CD4-positive, alpha-beta T cell treated with Interleukin-4 for 4 hours (primary cell): ENCODE measurements around the gene CBR1.

Source experiments
- DNase-seq: peaks from one replicate; pipeline ENCODE4 v3.0.0-alpha.2; 2020

The CBR1 gene

DNA sequence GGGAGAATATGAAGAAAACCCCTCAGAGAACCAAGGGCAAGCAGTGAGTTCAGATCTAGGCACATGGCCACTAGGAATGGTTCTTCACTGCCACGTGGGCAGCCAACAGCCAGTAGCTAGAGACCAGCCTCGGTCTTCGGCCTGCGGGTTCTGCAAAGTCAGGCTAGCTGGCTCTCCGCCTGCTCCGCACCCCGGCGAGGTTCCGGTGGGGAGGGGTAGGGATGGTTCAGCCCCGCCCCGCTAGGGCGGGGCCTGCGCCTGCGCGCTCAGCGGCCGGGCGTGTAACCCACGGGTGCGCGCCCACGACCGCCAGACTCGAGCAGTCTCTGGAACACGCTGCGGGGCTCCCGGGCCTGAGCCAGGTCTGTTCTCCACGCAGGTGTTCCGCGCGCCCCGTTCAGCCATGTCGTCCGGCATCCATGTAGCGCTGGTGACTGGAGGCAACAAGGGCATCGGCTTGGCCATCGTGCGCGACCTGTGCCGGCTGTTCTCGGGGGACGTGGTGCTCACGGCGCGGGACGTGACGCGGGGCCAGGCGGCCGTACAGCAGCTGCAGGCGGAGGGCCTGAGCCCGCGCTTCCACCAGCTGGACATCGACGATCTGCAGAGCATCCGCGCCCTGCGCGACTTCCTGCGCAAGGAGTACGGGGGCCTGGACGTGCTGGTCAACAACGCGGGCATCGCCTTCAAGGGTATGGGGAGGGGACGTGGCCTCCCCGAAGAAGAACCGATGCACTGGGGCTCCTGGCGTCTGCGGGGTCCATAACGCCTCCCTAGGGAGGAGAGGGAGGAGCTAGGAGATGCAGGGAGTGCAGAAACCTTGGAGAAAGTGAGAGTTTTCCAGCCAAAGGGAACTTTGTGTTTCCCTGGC is at the start of gene CBR1:
Gene CBR1, plus strand, starts transcription at position 312 of the 871 bp plus-strand sequence. Its CDS starts 92 bp downstream, at position 404.
- DNase-seq: peak; percentile 92

DNA sequence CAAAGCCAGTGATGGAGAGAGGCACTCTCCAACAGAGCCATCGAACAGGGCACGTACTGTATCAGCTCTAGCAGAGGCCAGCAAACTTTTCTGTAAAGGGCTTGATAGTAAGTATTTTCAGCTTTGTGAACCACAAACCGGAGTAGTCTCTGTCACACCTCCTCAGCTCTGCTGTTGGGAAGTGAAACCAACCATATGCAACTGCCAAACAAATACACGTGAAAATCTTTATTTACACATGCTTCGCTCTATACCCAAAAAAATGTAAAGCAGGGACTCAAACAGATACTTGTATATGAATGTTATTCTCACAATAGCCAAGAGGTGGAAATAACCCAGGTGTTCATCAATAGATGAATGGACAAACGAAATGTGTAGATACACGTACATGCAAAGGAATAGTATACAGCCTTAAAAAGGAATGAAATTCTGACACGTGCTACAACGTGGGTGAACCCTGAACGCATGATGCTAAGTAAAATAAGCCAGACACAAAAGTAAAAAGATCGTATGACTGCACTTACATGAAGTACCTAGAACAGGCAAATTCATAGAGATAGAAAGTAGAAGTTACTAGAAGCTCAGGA is 48.5 kb upstream of the CBR1 start:
- DNase-seq: no peak

DNA sequence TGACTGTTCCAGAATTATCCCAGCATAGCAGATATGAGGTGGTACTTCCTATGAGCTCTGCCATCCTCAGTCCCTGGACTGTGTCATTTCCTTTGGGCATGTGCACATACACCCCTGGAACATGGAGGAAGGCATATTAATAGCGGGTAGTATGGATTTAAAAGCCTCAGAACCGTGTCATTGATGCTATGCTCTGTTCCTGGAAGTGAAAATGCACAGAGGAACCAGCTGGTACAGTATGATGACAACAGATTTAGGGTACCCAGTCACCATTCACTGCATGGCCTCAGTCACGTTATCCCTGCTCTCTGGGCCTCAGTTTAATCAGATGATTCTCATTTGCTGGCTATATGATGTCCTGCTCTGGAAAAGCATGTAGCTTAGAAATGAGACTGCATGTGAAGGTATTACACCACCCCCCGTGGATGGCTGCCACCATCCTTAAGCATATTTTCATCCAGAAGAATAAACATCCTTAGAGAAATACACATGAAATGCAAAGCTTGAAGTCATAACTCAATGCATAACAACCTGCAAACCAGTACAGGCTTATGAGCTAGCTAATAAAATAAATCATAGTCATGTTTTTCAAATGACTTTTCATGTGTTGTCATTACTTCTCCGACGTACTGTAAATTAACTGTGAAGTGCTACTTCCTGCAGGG is 47.3 kb upstream of the CBR1 start:
- DNase-seq: no peak

DNA sequence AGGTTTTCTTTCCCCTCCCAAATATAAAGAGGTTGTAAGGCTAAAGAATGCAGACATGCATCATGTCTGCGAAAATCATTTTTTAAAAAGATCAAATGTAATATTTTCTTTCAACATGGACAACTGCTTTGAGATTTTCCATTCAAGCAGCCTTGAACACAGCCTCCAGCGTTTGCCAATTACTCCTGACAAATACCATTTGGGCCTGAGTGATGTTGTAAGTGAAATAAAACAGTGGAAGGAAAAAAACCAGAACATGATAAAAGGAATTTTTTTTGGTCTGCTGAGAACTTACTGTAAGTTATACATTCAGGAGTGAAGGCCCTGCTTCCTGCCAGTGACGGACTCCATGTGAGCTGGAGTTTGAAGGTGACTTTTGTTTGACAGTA is 46.7 kb upstream of the CBR1 start:
- DNase-seq: no peak

DNA sequence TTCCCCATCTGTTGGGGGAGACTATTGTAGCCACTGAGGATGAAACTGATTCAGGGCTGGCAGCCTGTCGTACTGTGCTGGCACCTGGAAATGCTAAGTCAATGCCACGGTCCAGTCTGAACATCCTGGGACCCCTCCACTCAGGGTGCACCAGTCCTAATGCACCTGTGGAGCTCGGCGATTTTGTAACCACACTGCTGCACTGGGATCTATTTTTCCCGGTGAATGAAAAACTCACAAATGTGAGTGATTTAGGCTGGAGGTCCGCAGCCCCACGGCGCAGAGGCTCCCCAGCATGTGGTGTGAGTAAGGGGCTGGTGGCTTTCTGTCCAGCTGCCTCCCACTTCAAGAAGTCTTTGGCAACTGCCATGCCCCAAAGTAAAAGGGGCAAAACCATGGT is 45.0 kb upstream of the CBR1 start:
- DNase-seq: no peak

DNA sequence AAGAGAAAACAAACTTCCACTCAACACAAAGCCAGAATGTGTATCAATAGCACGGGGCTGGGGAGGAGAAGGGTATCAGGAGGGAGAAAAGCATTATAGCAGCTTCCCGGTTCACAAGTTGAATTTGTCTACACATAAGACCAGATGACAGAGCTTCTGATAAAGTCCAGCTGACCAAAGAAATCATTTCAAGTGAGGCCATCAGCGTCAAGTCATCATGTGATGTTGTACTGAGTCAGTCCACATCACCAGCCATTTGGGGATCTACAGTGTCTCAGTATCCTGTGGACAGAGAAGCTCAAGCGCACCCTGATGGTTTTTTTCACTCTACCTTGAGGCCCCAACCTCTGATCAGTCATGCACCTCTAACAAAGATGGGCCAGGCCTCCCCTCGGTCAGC is 42.5 kb upstream of the CBR1 start:
- no peak for DNase-seq

DNA sequence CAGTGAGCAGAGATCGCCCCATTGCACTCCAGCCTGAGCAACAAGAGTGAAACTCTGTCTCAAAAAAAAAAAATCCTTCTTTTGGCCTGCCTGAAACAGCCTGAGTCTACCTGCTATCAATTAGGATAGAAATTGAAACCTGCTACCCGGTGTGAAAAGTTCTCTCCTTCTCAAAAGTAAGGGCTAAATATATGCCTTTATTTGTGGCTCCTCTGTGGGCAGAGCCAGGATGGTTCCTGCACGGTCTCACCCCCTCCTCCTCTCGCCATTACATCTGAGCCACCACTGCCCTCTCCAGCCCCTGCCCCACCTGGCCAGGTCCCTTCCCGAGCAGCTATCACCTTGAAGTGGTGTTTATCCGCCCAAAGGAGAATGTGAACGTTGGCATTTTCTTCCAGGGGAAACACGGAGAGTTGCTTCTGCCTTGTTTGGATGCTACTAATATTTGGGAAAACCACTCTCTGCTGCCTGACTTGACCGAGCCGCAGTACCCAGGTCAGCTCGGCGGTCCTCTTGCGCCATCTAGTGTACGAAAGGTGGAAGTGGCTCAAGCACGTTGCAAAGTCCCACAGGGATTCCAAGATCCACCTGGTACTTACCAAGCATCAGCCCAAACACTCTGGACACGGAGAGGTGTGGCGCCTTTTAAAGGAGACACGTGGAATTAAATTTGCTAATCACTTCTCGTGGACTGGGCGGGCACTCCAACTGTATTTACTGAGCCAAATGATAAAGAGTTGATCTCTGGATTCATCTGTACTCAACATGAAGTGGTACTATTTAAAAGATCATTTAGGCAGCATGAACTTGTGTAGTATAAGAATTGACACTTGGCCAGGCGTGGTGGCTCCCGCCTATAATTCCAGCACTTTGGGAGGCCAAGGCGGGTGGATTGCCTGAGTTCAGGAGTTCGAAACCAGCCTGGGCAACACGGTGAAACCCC is 41.4 kb upstream of the CBR1 start:
- peak; percentile 77 for DNase-seq

DNA sequence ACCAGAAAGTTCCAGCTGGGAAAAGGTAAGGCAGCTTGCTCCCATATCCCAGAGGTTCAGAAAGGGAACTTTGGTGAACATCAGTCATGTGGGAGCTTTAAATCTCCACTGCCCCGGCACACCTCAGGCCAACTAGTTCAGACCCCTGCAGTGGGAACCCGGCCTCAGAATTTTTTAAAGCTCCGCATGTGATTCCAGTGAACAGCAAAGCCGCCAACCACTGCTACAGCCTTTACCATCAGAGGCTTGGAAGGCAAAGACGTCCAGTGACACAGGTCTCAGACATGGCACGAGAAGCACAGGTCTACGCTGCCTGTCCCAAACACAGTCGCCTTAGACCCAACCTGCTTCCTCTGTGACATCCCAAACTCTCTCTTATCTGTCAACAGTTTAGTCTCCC is 40.5 kb upstream of the CBR1 start:
- DNase-seq: no peak

DNA sequence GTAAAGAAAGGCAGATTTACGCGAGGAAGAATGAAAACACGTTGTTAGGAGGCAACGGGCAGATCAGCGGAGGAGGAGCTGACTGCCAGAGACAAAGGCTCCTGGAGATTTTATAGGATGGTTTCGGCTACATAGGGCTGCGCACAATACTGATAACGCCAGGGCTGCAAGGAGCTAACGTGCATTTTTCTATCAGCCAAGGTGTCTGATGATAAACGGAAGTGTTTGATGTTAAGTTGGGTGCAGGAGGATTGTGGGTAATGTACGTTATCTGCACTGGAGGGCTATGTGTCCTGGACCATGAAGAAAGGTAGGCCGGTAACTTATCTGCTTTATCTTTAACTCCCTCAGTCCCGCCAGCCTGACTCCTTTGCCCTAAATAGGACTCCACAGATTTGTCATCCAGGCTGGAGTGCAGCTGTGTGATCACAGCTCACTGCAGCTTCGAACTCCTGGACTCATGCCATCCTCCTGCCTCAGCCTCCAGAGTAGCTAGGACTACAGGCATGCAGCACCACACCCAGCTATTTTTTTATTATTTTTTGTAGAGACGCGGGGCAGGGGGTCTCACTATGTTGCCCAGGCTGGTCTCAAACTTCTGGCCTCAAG is 39.1 kb upstream of the CBR1 start:
- no peak for DNase-seq

DNA sequence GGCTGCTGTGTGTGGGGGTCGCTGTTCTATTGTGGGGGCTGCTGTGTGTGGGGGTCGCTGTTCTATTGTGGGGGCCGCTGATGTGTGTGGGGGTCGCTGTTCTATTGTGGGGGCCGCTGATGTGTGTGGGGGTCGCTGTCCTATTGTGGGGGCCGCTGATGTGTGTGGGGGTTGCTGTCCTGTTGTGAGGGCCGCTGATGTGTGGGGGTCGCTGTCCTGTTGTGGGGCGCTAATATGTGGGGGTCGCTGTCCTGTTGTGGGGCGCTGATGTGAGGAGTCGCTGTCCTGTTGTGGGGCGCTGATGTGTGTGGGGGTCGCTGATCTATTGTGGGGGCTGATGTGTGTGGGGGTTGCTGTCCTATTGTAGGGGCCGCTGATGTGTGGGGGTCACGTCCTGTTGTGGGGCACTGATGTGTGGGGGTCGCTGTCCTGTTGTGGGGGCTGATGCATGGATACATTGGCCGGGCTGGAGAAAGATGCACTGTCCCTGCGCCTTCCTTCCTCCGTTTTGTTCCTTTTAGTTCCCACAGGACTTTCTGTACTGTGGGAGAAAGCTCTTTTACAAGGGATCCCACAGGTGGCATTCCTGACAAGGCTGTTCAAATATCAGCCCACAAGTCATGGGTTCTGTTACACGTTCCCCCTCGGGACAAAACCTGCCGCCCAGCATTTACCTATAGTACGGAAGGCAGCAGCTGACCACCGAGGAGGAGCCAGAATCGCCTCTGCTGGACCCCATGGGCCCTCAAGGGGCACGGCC is 37.0 kb upstream of the CBR1 start:
- no peak for DNase-seq

DNA sequence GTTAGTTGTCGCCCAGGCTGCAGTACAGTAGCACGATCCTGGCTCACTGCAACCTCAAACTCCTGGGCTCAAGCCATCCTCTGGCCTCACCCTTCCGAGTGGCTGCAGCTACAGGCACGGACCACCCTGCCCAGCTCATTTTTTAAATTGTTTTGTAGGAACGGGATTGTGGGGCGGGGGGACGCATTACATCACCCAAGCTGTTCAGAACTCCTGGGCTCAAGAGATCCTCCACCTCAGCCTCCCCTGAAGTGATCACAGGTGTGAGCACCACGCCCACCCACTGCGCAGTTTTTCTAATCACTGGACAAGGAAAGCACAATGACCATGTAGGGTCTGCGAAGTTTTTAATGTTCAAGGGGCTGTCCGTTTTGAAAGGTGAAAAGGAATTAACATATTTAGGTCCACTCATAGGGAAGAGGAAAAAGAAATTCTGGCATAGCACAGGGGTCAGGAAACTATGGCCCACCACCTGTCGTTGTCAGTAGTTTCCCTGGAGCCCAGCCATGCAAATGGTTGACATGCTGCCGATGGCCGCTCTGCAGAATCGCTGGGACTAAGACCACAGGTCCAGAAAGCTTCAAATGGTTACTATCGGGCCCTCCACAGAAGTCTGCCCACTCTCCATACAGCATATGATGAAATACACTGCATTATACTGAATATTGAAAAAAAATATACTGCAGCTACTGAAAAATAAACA is 35.5 kb upstream of the CBR1 start:
- no peak for DNase-seq

DNA sequence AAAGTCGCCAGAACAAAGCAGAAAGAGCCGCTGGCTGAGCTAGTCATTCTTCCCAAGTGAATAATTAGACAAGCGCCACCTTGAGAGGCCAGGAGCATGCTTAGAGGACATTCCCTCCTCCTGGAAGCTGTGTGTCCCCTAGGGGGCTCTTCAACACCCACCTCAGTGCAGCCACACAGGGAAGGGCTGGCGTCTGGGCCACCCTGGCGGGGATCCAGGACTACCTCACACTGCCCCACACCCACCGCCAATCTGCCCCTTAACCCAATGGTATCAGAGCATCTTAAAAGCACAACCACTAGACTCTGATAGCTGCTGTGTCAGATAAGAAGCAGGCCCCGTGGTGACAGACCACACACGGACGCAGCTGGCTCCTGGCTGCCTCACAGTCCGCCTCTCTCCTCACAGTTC is 34.4 kb upstream of the CBR1 start:
- DNase-seq: no peak

DNA sequence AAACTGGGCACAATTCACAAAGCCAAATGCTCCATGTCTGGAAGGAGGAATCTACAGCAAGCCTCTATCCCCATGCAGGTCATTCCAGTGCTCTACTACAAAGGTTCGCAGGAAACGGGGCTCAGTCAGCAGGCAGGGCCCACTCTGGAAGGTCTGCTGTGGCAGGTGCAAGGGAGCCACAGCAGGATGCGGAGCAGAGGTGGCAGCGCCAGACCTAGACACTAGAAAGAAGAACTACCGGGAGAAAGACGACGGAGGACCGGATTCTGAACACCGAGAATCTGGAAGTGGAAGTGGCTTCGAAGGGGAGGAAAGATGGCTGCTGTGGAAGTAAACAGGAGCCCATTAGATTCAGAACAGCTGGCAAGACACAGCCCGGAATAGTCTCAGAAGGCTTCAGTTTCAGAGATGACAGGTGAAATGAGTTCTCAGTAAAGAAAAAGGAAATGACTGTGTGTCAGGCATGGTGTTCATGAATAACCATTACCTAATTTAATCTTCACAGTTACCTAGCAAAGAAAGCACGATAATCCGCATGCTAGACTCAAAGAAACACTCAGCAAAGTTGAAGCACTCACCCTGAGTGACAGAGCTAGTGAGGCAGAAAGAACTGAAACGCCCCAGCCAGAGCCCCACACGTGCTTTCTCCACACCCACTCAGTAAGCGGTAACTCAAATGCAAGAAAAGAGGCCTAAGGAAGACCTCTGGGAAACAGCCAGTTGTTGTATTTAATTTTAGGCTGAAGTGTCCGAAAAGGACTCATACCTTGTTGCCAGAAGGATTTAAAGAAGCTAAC is 30.9 kb upstream of the CBR1 start:
- DNase-seq: no peak

DNA sequence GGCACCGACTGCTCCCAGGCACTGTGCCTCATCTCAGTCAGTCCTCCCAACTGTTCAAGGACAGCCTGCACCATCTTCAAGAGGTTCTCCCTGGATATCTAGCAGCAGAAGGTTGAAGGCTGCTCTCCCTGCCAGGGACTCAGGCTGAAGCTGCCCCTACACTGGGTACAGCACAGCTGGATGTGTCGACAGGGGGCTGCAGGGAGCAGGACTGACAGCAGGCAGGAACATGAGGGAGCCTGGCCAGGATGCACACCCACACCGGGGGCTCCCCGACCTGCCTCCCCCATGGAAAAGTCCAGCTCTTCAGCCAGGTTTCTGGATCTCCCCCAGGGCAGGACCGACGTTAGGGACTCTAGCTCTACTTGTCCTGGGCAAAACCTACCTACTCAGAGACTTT is 30.0 kb upstream of the CBR1 start:
- DNase-seq: no peak

DNA sequence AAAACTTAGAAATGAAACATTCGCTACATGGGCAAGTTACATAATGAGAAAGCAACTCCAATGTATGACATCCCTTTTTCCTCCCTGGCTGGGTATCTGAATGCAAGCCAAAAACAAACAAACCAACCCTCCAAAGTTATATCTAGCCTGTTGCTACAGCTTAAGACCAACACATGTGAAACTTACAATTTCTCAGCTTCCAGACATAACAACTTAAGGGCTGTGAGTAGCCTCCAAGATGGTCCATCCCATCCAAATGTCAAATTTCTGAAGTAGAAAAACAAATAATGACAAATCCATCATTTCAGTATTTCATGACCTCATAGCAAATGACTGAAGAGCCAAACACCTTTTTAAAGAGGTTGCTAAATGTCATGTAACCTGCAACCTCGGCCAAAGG is 29.4 kb upstream of the CBR1 start:
- DNase-seq: no peak

DNA sequence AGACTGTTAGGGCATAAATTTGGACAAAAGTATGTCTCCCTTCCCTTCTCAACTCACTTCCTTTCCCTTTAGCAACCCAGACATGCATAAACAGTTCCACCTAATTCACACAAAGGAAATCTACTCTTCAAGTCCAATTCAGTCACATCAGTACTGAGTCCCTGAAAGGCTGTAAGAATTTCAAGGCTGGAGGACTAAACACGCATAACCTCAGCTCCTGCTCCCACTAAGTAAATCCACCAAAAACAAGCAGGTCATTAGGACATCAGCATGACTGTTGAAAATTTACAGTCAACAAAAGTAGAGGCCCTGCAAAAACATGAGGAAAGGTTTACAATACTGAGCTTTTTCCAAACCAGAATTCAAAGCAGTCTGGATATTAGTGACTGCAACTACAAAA is 27.9 kb upstream of the CBR1 start:
- no peak for DNase-seq

DNA sequence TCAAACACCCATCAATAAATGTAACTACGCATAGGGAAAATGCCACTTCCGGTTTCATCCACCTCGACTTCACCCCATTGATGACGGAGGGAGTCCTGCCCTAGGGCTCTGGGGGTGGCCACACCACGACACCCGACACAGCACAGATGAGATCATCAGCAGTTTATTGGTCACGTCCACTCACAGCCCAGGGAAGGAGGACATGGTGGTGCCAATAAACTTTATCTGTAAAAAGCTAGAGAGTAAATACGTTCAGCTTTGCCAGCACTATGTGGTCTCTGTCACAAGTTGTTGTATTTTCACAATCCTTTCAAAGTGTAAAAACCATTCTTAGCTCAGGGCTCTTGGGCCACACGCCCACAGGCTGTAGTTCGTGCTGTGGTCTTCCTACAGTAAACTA is 25.8 kb upstream of the CBR1 start:
- no peak for DNase-seq

DNA sequence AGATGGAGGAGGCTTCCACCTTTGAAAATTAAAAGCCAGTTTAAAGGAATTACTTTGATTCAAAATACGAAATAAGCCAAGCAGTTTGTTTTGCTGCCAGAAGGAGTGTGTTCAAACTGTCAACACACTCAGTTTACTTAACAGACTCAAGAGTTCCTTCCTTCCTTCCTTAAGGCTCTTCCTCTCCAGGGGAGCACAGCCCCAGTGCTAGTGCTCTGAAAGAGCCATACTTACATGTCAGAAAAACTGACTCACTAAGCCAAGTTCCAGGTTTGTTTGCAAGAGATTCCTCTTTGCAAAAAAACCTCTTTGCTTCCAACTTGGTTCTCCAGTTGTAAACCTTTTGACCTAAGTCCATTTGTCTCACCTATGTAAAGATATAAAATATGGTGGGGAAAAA is 23.8 kb upstream of the CBR1 start:
- DNase-seq: no peak

DNA sequence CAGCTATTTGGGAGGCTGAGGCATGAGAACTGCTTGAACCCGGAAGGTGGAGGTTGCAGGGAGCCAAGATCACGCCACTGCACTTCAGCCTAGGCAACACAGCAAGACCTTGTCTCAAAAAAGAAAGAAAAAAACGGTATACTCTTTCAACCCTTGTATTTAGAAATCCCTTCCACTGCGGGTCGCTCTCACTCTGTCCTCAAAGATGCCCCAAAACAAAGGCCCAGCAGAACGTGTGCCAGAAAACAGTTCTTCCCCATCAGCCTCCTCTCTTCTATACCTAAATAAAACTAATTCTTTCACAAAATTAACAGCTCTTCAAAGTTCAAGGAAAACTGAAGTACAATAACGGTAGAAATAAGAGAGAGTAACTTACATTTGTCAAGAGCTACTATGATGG is 22.7 kb upstream of the CBR1 start:
- no peak for DNase-seq

DNA sequence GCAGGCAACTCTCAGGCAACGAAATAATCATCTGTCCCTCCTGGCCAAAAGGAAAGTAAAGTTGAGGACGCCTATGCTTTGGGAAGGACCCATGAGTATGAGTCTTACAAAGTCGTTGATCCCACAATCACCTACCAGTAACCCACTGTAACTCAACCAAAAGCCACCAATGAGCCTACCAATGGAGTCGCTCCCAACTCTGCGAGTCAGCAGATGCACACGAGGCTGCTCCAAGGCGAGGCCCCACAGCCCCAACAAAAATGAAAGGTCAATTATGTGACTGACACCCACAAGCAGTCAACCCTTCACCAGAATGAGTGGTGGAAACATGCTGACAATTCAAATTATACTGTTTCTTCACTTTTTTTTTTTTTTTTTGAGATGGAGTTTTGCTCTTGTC is 21.5 kb upstream of the CBR1 start:
- no peak for DNase-seq
